ENCODE data around the gene KCNG1.

DNA sequence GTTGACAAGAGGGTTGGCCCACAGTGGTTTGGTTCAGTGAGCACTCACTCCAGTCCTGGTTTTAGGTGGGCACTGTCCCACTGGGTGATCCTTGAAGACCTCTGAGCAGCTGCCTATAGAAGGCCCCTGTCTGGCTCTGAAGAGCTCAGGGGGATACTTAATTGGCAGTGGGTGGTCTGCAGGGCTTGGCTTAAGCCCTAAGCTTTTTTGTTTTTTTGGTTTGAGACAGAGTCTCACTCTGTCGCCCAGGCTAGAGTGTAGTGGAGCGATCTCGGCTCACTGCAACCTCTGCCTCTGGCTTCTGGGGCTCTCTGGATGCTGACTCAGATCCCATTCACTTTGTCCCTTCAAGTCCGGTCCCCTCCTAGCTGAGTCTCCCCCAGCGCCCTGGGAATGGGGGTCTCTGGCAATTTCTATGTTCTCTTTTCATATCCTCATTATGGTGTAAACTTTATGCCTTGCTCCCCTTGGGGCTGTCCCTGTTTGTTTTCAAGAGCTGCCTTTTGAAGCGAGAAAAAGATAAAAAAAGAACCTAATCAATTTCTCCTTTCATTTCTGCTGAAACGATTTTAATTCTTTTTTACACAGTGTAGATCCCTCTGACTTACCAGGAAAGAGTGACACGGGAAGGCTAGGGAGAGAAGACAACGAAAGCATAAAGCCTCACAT is 12.2 kb upstream of the KCNG1 start:
- TF ChIP-seq, protein P1, sequence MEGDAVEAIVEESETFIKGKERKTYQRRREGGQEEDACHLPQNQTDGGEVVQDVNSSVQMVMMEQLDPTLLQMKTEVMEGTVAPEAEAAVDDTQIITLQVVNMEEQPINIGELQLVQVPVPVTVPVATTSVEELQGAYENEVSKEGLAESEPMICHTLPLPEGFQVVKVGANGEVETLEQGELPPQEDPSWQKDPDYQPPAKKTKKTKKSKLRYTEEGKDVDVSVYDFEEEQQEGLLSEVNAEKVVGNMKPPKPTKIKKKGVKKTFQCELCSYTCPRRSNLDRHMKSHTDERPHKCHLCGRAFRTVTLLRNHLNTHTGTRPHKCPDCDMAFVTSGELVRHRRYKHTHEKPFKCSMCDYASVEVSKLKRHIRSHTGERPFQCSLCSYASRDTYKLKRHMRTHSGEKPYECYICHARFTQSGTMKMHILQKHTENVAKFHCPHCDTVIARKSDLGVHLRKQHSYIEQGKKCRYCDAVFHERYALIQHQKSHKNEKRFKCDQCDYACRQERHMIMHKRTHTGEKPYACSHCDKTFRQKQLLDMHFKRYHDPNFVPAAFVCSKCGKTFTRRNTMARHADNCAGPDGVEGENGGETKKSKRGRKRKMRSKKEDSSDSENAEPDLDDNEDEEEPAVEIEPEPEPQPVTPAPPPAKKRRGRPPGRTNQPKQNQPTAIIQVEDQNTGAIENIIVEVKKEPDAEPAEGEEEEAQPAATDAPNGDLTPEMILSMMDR (tag by site-specific recombination; IDR thresholded peaks at IDR 0.05), result no peak
- TF ChIP-seq TCF7L2 (IDR thresholded peaks at IDR 0.05; ENCODE audit: borderline replicate concordance, low read depth, low read length) (no peak), ZBTB7A (tag by site-specific recombination; IDR thresholded peaks at IDR 0.05; ENCODE audit: low read depth) (no peak), ZNF169 (tag by site-specific recombination; IDR thresholded peaks at IDR 0.05) (no peak), YY1 (tag by site-specific recombination; IDR thresholded peaks at IDR 0.05) (no peak), ZNF223 (tag by site-specific recombination; IDR thresholded peaks at IDR 0.05) (no peak), ZNF274 (IDR thresholded peaks at IDR 0.05; ENCODE audit: low read length) (no peak), ZNF274 (tag by site-specific recombination; IDR thresholded peaks at IDR 0.05; ENCODE audit: borderline replicate concordance) (no peak), TRIM28 (IDR thresholded peaks at IDR 0.05; ENCODE audit: borderline replicate concordance, low read length) (no peak)
